ENCODE measurements around the gene HERPUD1.
A peak's percentile ranks its signal among the peaks of the same experiment; 100 is the strongest.

The HERPUD1 gene

DNA sequence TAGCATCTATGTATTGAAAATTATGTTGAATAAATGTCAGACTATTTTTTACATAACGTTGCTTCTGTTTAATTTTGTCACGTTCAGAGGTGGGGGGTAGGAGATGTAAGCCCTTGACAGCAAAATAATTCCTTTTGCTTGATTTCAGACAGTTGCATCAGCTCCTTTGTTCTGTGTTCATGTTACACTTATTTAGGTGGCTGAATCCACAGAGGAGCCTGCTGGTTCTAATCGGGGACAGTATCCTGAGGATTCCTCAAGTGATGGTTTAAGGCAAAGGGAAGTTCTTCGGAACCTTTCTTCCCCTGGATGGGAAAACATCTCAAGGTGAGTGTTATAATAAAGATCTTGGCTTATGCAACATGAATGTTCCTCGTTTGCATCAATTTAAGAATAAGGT lies 4.5 kb downstream of the HERPUD1 start:
- DNase-seq = no peak

DNA sequence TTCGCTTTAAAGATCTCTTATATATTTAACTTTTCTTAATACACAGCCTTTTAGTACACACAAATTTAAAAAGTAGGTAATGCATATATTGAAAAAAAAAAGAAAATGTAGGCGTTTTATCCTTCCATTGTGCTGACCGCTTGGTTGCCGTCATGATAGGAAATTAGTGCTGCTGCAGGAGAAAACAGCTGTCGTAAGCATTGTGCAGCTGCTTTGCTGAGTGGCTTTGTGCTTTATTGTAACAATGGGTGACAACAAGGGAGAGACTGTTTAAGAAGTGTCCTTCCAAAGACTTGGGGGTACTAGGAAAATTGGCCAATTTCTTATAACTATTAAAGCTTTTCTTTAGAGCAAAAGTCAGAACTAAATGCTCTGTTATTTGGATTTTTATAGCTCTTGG lies 5.0 kb downstream of the HERPUD1 start:
- no peak for DNase-seq

DNA sequence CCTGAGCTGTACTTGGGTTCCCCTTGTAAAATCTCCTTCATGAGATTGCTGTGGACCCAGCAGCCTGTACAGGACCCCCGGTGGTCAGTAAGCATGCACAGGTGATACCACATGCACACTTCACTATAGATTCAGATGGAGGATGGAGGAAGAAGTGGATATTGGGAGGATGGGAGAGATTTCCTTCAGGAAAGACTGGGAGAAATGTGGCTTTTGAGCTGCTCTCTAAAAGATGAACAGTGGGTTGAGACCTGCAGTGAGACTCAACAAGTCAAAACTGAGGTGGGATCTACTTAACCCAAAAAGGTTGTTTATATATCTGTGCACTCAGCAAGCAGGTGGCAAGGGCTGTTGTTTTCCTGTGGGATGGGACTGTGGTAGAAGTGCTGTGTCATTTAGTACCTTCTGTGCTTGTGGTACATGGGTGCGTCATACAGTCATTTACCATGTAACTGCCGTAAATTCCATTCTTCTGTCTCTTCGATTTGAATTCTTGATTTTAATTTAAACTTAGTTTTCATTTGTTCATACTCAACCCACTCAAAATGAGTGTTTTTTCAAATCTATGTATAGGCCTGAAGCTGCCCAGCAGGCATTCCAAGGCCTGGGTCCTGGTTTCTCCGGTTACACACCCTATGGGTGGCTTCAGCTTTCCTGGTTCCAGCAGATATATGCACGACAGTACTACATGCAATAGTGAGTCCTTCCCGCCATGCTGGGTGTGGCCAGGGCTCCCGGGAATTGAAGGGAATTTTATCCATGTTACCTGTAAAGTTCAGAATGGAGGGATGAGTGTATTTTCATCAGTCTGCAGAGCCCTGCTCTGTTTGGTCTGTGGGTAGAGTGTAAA lies 6.9 kb downstream of the HERPUD1 start:
- DNase-seq = peak; percentile 48 to 58

DNA sequence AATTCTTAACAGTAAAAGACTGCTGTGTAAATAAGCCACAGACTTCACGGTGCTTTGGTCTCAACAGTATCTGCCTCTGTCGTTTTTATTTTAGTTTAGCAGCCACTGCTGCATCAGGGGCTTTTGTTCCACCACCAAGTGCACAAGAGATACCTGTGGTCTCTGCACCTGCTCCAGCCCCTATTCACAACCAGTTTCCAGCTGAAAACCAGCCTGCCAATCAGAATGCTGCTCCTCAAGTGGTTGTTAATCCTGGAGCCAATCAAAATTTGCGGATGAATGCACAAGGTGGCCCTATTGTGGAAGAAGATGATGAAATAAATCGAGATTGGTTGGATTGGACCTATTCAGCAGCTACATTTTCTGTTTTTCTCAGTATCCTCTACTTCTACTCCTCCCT lies 7.9 kb downstream of the HERPUD1 start:
- no peak for DNase-seq

DNA sequence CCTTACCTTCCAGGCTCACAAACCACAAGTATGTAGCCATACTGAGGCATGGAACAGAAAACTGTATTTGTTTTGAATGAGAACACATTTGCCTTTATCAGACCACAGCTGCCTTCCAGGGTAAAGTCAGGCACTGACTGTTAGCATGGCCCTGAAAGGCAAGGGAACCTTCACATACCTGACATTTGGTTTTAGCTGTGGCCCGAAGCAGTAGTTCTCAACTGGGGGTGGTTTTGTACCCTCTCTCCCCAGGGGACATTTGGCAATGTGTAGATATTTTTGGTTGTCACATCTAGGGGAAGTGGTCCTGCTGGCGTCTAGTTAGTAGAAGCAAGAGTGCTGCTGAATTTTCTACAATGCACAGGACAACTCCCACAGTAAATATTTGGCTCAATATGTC lies 9.2 kb downstream of the HERPUD1 start:
- no peak for DNase-seq

DNA sequence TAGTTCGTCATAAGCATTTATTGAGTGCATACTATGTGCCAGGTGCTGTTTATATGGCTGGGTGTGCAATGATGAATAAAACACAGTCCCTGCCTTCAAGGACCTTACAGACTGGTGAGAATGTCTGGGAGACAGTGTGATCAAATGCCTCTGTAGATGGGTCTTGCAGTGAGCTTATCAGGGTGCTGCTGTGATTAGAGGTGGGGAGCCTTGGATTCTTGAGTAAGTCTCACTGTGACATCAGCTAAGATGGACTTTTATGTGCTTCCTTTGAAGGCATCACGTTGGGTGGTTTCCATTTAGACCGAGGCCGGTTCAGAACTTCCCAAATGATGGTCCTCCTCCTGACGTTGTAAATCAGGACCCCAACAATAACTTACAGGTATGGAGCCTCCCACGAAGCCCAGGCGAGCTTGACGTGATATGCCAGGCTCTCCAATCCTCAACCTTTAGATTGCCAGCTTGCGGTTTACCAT lies 10.0 kb downstream of the HERPUD1 start:
- no peak for DNase-seq

DNA sequence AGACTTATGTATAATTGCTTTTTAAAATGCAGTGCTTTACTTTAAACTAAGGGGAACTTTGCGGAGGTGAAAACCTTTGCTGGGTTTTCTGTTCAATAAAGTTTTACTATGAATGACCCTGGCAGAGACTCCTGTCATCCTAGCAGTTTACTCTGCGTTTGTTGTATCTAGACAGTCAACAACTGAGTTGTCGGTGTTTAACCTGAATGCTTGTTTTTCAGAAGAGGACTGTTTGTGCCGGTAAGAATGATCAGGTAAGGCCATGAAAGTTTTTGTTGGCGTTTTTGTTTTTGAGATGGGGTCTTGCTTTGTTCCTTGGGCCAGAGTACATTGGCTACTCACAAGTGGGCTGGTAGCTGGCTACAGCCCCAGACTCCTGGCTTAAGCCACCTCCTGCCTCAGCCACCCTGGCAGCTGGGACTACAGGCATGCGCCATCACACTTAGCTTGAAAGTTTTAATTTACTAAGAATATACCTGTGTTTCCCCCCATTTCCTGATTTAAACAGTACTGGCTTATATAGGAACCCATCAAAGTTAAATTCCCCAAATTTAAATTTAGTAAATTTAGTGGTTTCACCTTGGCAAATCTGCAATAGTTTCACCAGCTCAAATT lies 11.9 kb downstream of the HERPUD1 start:
- DNase-seq = no peak

DNA sequence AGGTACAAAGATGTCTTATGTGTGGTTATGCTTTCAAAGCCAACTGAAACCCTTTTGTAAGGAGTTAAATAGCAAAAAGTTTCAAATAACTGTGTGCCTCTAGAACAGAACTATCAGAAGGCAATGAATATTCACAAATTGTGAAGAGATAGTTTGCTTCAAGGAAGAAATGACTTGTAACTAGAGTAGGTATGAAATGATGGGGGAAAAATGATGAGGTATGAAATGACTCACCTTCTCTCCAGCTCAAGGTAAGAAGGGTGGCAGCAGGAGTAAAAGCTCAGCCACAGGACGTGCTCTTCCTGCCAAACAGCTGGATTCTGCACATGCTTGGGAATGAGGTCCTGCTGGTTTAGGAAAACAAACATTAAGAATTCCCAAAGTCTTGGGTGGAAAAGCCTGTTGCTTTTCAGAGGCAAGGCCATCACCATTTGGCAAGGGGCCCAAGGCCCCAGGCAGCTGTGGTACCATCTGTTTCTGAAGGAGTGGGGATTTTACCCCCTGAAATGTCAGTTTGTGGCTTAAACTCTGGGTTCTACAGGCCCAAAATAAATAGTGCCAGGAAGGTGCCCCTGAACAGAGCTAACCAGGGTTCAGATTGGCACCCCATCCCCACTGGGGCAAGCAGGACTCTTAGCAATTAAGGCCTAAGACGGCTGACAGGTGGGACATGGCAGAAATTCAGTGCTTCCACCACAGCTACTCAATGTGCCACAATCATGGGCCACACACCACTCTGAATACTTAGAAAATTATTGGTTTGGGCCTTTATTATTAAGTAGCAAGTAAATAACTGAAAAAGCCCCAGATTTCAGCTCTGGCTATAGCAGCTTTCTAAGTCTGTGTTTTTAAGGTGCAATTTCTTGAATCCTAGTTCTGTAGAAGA lies 13.3 kb downstream of the HERPUD1 start:
- DNase-seq = peak; percentile 65 to 72

DNA sequence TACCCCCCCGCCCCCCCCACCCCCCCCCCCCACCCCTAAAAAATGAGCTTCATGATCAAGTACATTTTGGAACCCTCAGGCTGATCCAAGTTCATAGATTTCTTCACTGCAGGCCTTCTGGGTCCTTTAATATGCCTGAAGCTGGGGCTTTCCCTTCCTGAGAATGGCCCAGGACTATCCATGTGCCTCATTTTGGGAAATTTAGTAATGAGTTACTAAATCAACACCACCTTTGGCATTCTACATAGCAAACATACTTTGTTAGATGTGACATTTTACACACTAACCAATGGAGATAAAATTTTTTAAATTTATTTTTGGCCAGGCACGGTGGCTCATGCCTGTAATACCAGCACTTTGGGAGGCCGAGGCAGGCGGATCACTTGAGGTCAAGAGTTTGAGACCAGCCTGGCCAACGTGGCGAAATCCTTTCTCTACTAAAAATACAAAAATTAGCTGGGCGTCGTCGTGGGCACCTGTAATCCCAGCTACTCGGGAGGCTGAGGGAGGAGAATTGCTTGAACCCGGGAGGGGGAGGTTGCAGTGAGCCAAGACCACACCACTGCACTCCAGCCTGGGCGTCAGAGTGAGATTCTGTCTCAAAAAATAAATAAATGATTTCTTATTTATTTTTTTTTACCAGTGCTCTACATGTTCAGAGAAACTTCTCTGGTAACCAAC lies 14.0 kb downstream of the HERPUD1 start:
- no peak for DNase-seq

DNA sequence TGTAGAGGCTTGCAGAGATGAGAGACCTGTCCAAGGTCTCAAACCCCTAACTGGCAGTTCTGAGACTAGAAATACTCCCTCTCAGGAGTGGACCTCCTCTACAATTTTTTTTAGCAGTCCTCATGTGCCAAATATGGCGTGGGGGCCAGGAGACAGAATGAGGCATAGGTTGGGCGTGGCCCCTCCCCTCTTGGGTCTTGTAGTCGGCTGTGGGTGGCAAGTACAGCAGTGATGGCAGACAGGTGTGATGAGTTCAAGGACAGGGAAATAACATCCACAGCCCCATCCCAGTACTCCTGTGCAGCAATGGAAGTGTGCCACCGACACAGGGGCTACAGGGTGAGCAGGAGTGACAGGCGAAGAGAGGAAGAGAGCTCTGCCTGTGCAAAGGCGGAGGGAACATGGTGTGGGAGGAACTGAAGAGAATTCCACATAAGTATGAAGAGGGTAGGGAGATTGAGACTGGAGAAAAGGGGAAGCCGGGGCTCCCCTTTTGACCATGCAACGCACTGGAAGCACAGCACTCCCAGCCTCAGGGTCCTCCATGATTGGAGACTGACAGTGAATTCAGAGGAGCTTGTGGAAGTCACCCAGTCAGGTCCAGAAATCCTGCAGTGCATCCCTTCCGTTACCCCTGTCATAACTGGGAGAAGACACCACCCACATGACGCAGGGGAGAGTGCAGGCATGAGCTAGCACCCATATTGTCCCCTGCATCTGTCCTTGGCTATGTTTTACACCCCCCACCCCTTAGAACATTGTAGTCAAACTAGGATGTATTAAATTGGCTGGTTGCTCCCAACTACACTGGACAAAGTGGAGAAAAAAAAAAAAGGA lies 15.0 kb downstream of the HERPUD1 start:
- no peak for DNase-seq

DNA sequence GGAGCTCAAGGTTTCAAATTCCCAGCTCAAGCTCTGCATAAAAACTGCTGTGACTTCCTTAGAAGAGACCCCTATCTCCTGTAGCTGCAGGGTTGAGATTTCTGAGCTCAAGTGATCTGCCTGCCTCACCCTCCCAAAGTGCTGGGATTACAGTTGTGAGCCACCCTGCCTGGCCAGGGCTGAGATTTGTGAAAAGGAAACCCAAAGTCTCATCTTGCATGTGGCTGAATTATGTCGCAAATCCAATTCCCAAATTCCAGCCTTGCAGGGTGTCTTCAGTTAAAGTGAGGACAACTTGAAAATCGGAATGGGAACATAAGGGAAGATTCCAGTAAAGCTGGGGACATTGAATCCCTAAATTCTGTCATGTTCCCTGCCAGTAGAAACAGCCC lies 15.7 kb downstream of the HERPUD1 start:
- DNase-seq = no peak

DNA sequence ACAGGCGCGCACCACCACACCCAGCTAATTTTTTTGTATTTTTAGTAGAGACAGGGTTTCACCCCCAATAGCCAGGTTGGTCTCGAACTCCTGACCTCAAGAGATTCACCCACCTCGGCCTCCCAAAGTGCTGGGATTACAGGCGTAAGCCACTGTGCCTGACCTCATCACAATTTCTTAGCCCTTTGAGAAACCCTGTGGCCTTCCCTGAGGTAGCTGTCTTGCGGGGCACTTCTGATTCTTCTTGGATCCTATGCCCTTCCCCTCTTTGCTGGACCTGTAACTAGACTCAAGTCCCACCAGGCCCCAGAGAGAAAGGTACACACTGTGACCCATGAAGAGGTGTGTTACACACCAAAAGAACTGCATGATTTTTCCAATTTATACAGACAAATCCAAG lies 16.3 kb downstream of the HERPUD1 start:
- DNase-seq = no peak

DNA sequence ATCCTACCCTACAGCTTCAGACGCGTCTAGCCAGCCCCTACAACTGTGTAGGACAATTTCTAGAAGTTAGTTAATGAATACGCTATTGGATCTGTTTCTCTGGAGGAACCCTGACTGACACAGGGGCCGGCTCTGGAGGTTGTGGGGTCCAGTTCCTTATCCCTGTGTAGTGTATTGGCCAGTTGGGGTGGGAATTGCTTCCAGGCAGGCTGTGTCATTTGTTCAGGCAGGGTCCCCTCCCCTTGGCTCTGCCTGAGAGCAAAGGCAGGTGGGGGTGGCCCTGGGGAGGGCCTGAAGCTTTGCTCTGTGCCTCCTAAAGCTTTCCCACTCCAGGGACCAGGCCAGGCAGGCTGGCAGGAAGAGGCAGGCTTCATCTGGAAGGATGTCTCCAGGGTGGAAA lies 18.1 kb downstream of the HERPUD1 start:
- DNase-seq = no peak

DNA sequence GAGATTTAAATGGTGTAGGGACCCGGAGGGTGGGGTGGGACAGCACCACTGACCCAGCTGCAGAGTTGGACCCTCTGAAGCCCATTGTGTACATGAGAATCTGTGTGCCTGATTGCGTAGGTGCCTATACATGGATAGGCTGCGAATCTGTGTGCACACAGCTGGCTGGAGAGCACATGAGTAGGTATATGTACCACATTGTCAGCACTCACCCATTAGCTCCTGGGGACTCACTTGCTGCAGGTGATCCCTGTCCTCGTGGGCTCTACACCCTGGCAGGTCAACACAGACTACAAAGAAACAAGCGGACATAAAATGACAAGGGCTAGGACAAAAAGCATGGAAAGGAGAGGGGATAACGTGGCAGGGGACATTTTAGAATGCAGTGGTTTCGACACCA lies 18.5 kb downstream of the HERPUD1 start:
- DNase-seq = no peak

DNA sequence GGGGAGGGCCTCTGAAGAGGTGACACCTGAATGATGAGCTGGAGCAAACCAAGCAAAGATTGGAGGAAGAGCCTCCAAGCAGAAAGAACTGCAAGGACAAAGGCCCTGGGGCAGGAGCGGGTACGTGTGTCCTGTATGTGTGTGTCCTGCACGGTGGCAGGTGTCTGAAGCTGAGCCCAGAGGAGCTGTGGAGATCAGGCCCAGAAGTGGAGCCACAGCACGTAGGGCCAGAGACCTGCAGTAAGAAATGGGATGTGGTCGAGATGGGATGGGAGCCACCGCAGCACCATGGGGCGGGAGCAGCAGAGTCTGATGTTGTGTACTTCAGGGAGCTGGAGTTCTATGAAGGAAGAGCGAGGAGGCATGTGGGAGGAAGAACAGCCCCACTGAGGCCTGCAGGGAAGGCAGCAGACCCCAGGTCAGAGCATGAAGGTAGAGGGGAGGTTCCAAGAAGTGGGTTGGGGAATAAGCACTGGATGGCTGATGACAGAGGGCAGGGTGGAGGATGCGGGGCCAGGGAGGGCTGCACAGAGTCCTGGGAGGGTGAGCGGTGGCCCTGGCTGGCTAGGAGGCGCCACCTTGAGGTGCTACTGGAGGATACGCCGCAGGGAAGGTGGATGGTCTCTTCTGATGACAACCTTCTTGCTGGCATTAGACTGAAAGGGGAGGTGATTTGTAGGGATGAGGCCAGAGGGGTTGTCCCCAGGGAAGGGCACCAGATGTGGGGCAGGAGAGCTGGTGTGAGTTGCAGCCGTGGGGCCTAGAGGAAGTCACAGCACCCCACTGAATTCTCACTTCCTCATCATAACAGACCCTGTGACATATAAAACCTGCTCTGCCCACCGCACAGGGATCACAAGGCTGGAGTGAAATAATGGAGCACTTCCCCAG lies 19.2 kb downstream of the HERPUD1 start:
- DNase-seq = peak; percentile 73 to 80

DNA sequence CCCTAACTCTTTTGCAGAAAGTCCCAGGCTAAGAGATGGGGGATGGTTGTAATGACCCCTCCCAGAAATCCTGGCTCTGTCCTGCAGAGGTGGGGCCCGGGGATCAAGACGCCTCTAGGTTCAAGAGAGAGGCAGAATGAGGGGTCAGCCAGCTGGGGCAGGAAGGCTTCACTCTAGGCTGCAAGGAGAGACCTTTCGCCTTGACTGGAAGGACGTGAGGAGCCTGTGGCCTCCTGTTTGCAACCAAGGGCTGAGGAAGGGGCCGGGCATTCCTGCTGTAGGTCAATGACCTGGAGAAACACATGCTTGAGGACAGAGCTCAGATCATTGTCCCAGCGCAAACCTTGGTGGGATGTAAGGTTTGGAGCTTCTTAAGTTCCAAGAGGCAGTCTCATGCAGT lies 21.1 kb downstream of the HERPUD1 start:
- DNase-seq = no peak

DNA sequence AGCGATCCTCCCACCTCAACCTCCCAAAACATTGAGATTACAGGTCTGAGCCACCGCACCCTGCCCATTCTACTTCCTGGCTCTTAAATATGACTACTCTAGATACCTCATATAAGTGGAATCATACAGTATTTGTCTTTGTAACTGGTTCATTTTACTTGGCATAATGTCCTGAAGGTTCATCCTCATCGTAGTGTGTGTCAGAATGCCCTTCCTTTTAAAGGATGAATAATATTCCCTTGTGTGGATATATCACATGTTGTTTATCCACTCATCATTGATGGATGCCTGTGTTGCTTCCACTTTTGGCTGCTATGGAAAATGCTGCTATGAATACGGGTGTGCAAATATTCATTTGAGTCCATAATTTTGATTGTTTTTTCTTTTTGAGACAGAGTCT lies 24.1 kb downstream of the HERPUD1 start:
- no peak for DNase-seq

DNA sequence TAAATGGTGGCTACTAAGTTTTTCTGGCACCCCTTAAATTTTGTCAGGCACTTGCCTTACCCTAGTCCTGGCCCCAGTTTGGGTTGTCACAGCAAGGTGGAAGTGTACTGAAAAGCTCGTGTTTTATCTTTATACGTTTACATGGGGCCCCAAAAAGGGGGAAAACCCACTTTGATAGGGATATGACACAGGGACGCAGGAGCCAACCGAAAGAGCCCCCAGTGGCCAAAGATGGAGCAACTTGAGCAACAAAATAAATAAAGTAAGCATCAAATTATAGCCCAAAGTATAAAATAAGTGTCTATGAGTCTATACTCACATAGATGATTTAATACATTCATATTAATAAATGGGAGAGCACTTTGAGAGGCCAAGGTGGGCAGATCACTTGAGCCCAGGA lies 24.8 kb downstream of the HERPUD1 start:
- DNase-seq = no peak

DNA sequence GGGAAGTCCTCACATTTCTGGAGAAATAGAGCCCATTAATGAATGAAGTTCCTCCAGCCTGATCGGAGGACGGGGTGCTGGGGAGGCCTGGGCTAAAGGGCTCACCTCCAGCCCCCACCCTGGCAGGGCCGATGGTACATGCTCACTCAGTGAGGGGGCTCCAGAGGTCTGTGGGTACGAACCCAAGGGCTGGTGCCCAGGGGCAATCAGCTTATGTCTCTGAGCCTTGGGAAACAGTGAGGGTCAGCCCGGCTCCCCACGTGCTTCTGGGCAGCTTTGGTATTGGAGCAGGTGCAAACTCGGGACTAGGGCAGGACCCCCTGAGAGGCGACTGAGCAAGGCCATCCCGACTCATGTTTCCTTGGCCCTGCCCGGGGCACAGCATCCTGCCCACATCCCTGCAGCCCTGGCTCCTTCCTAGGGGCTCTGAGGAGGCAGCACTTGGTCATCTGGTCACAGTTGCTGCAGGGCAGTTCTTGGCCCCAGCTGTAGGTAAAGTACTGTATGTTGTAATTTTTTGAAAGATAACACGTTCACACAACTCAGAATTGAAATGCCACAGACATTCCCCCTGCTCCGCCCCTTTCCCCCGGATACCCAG lies 28.8 kb downstream of the HERPUD1 start:
- no peak for DNase-seq

DNA sequence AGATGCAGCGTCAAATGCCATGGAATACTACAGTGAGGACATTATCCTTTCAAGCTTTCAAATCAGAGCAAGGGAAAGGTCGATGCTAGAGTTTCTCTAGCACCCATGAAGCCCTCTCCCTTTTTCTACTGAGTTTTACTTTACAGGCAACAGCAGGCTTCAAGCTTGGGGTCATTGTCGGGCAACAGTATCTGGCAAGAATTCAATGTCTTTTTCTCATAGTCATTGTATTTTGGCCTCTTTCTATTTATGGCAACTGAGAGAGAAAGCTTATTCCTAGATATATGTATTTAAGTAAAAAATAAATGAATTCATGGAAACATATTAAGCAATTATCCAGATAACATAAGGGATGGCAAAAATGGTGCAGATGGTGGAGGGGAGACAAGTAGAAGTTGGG lies 29.4 kb downstream of the HERPUD1 start:
- DNase-seq = no peak
